Ovary (tissue), 3 donors: ENCODE measurements around the gene TBC1D12.

ENCODE experiments used
- CTCF ChIP-seq, 3 donors: fragments of 450-650 bp in 2 of 3; fragments of 200-600 bp in 1 of 3; IDR thresholded peaks; one replicate each; pipeline versions ENCODE4 v1.5.1 to v1.8.0; 2016 to 2022; ENCODE audit warnings: antibody characterized with exemption in 3 of 3, mild to moderate bottlenecking in 1 of 3
- EP300 ChIP-seq: sonication (generic); formaldehyde crosslinking; IDR thresholded peaks from one replicate; pipeline ENCODE4 v1.6.1; 2017; ENCODE audit warnings: antibody characterized with exemption
- POLR2A ChIP-seq: fragments of 450-650 bp; IDR thresholded peaks from one replicate; pipeline ENCODE4 v1.6.1; 2017; ENCODE audit warnings: antibody characterized with exemption, mild to moderate bottlenecking, moderate library complexity
- donor health status: DM: no; HTN: no; CAD: no.

- no peak for TF ChIP-seq CTCF (IDR thresholded peaks at IDR 0.05)
- TF ChIP-seq POLR2A, result no peak
- TF ChIP-seq EP300, result no peak
These were observed 130.7 kb downstream of the TBC1D12 start for GRCh38 chr10:94533027-94533426.
